HG03571 (cell line): ENCODE results near the gene DPH1.
"Not testable (repeated sequence)": the region's sequence is repeated elsewhere in the genome, so short reads cannot be mapped to it uniquely, and the experiment has no call there.

Source experiments
- ATAC-seq: cut with Tn5 transposase; IDR thresholded peaks from one replicate; pipeline ENCODE4 v1.9.1; 2021; ENCODE audit not compliant: unreplicated experiment

Gene DPH1

DNA sequence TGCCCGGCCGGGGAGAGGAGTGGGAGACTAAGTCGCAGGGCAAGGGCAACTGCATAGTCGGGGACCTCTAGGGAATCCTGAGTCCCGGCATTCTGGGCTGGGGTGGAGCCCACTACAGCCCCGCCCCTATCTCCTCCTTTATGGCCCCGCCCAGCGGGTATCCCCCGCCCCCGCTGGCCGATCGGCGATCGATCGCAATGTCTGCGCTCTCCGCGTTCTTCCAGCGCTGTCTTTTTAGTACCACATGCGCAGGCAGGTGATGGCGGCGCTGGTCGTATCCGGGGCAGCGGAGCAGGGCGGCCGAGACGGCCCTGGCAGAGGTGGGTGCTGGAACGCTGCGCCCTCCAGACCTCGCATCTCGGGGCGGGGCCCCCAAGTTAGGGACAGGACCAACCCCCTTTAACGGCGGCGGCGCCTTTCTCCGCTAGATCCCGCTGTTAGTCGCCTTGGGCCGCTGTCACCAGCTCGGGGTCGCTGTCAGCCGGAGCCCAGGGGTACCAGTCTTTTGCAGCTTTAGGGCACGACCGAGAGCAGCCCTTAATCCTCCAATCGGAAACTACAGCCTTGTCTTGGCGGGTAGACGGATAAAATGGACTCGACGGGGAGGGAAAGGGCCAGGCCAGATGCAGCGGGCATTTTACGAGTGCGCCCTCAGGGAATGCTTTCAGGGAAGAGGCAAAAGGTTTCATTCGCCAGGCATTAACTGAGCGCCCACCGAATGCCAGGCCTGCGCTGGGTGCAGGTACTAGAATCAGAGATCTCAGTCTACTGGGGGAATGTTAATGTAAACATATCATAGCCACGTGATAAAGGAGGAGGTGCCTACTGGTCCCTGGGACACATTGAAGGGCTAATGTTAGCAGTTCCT, at the start of gene DPH1:
TSS of gene DPH1 (plus strand) at position 243 of the 868 bp plus-strand sequence. CDS start at position 260, 17 bp downstream.
- ATAC-seq = peak; percentile 49

DNA sequence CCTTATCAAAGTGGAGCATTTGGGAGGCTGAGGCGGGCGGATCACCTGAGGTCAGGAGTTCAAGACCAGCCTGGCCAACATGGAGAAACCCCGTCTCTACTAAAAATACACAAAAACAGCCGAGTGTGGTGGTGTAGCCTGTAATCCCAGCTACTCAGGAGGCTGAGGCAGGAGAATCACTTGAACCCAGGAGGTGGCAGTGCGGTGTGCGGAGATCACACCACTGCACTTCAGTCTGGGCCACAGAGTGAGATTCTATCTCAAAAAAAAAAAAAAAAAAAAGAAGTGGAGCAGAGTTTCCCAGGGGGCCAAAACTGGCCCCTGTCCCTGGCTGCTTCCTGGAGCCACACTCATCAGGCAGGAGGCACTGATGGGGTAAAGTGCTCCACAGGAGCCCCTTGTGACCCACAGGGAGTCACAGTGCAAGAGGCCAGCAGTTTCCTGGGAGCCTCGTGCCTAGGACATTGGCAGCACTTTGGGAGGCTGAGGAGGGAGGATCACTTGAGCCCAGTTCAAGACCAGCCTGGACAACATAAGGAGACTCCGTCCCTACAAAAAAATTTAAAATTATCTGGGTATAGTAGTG, 49.2 kb upstream of the DPH1 start:
- no peak for ATAC-seq

DNA sequence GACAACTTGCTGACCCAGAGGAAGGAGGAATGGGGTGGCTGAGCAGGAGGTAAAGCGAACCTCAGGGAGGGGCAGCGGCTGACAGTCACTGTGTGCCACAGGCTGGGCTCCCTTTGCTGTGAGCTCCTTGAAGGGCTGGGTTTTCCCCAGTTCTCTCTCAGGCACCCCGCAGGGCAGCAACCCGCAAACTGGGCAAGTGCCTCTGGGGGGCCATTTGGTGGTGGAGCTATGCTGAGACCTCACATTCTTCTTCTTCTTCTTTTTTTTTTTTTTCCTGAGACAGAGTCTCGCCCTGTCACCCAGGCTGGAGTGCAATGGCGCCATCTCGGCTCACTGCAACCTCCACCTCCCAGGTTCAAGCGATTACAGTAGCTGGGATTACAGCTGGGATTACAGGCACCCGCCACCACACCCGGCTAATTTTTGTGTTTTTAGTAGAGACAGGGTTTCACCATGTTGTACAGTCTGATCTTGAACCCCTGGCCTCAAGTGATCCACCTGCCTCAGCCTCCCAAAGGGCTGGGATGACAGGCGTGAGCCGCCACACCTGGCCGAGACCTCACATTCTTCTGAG, 47.1 kb upstream of the DPH1 start:
- ATAC-seq = not testable (repeated sequence)

DNA sequence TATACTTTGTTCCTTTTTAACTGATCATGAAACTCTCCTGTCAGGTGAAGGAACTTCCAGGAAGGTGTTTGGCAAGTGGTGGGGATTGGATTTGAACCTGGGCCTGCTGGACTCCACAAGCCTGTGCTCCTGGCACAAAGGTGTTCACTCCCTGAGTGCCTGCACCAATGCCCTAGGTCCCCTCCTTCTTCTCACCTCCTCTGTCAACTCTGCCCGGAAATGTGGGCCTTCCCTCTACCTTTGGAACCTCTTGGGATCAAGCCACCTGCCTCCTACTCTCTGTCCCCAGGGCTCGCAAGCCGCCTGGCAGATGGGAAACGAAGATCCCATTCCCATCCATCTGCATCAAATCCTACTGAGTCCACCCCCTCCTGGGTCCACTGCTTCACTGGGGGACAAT, 44.9 kb upstream of the DPH1 start:
- no peak for ATAC-seq

DNA sequence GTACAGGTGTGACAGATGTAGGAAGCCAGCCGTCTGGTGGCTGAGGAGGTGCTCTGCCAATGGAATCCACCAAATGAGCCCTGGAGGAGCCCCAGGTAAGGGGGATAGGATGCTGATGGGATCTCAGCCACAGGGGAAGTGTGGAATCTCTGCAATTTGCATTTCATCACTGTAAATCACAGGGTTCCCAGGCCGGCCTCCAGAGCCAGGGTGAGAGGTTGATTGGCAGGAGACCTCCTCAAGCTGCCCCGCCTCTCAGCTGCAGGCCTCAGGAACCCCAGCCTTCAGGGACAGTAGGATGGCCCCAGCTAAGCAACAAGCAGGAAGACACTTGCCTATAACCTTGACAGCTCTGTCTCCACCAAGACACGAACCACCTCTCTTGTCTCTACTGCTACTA, 44.3 kb upstream of the DPH1 start:
- no peak for ATAC-seq

DNA sequence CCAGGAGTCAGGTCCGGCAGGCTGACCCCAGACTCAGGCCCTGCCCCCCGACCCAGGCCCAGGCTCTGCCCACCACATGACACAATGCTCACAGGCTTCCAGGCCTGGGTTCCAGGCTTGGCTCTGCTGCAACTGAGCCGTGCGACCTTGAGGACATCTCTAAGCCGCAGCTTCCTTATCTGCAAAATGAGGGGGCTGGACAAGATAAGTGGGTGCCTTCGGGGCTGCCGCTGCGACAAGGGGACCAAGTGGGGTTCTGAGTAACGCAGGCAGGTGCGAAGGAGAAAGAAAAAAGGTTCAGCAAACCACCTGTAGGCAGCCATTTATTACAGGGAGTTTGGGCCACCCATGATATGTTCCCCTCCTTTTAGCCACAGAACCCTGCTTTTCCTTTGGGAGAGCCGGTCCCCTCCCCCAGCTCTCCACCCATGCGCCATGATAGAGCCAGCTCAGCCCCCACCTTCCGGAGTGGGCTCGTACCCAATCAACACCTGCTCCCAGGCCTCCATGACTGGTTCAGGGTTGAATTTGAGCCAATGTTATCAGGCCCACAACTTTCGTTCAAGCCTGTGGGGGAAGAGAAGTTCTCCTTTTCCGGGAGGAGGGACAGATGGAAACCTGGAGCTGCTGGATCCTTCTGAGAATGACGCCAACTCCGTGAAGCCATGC, 43.0 kb upstream of the DPH1 start:
- no peak for ATAC-seq

DNA sequence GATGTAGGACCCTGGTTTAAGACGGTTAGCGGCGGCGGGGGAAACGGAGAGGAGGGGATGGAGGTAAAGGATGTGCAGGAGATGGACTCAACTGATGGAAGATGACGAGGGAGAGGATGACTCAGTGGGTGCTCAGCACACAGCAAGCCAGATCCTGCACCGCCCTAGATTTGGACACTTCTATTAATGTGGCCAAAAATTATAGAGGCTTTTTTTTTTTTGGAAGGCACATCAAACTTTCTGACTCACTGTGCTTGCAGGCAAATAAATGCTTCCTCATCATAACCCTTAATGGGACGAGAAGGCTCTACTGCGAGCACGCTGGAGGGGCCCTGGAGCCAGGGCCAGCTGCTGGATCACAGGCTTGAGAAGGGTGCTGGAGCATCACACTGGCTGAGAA, 40.8 kb upstream of the DPH1 start:
- ATAC-seq = no peak

DNA sequence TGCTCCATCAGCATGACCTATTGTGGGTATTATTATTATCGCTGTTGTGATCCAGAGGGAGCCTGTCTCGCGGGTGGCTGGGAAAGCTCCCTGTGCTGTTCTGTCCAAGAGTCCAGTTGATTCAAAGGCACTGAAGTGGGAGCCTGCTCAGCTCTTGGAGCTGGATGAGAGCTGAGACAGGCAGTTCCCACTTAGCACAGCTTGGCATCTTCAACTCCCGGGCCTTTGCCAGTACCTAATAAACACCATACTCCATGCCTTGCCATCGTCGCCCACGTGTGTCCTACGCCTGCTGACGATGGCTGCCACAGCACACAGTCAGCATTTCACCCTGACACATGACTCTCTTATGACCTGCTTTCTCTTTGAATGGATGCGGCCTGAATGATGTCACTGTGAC, 37.4 kb upstream of the DPH1 start:
- ATAC-seq = no peak

DNA sequence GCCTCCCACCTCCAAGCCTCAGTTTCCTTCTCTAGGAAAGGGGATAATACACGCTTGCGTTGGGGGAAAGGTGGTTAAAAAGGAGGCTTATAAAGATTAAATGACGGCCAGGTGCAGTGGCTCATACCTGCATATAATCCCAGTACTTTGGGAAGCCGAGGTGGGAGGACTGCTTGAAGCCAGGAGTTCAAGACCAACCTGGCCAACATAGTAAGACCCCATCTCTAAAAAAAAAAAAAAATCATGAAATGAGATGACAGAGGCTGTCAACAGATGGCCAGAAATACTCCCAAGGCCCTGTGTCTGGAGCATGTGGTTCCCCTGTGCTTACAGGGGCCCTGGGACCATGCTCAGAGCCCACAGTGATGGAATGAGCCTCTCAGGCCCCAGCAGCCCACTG, 35.2 kb upstream of the DPH1 start:
- no peak for ATAC-seq

DNA sequence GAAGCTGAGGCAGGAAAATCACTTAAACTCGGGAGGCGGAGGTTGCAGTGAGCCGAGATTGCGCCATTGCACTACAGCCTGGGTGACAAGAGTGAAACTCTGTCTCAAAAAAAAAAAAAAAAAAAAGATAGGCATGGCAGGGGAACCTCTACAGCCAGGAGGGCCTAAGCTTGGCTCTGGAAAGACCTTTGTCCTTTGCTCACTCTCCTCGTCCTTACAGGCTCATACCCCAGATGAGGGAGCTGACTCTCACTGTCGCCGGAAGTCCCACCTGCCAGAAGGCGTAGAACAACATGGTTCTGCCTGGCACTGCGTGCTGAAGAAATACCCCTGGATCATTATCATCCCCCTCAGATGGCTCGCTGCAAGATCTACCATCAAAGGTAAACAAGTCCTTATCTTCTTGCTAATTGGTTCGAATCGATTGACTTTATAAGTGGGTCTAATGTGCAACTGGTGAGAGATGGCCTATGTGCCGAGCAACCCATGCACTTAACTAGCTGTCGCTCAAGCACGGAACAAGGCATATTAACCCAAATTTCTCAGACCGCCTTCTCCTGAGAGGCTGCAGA, 34.5 kb upstream of the DPH1 start:
- no peak for ATAC-seq

DNA sequence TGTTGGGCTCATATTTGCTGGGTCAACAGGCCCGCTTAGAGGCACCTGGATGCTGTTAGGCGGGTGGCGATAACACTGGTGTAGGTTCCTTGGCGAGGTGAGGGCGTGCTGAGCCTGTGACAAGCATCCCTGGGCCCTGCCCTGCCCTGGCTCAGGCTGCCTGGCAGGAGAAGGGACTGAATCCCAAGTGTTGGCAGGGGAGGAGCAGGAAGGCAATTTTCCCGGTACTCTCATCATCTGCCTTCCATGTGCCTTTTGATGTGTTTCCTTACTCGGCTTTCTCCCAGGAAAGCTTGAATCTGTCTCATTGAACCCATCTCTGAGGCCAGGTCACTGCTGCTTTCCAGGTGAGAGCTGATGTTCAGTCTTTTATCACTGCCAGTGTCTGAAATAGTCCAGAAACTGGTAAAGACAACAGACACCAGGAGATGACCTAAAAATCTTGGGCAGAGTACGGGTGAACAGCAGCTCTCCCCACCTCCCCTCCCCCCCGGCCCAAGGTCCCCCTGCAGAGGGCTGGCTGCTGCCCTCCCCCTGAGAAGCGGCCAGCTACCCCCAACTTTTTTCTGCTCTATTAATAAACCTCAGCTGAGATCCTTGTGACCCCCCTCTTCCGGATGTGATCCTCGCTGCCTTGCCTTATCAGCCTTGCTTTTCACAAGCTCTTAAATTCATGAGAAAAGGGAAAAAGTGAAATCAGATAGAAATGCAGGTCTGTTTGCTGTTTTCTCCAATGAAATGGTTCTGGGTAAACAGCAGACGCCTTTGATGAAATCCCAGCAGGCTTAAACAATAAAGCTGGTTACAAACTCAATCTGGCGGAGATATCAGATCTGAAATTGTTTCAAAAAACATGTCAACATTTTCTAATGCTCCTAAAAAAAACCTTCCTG, 33.8 kb upstream of the DPH1 start:
- ATAC-seq = no peak

DNA sequence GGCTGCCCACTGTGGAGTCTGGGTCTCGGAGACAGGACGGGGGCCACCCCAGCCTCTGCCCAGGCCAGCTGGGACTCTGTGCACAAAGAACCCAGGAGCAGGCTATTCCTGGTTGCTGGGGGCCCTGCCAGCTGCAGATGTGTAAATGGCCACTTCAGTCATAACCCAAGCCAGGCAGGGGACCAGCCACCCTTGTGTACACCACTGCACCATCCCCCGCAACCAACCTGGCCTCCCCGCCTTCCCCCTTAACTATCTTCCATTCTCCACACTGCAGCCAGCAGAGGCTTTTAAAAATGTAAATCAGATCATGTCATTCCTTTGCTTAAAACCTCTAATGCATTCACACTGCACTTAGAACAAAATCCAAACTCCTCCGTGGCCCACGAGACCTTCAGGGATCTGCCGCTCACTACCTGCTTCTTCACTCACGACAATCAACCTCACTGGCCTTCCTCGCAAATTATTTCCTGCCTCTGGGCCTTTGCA, 33.1 kb upstream of the DPH1 start:
- ATAC-seq = no peak

DNA sequence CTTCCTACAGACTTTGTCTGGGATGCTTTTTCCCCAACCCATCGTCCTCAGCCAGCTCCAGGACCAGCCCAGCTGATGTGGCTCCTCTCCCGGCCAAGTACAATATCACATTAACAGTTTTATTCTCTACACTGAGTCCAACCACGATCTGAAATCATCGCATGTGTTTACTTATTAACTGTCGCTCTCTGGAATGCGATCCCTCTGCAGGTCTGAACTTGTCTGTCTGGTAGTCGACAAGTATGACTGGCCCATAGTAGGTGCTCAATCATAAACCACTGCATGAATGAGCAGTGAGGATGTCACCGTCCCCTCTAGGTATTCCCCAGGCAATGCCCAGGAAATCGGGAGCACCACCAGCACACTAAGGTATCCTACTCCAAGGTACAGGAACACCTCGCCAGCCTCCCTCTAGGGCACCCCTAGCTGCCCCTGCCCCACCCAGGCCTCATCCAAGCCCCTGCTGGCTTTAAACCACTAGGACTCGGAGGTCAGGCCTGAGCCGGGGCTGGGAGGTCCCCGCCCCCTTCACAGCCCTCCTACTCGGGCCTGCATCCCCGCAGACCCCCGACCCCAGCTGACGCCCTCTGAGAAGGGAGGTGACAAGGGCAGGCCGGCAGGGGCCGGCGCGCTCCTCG, 32.5 kb upstream of the DPH1 start:
- no peak for ATAC-seq

DNA sequence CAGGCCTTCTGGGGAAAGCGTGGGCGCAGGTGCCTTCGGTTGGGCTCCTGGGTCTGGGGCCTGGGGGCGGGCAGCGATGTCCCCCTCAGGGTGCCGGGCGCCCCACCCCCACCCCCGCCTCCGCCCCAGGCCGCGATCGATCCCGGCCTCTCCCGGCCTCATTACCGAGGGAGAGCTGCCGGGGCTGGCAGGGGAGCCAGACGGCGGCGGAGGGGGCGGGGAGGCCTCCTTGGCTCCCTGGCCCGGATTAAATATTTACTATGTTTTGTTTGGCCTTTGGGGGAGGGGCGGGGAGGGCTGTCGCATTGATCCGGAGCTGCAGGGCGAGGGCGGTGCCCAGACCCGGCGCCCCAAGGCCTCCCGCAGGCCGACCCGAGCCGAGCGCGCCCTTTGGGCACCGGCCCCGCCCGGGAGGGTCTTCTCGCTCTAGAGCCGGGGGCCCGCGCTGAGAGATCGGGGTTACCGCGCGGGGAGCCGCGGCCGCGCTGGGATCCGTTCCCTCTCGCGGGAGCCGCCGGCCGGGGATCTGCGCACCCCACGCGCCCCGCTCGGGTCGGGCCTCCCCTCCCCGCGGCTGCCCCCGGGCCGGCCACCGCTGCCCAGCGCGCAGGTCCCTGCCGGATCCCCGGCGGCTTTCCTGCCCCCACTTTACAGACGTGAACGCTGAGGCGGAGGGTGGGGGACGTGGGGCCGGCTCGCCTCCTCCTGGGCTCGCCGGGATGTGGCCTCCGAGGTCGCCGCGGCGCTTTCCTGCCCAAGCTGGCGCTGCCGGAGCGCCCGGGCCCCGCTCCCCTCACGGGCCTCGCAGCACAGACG, 31.8 kb upstream of the DPH1 start:
- ATAC-seq = no peak

DNA sequence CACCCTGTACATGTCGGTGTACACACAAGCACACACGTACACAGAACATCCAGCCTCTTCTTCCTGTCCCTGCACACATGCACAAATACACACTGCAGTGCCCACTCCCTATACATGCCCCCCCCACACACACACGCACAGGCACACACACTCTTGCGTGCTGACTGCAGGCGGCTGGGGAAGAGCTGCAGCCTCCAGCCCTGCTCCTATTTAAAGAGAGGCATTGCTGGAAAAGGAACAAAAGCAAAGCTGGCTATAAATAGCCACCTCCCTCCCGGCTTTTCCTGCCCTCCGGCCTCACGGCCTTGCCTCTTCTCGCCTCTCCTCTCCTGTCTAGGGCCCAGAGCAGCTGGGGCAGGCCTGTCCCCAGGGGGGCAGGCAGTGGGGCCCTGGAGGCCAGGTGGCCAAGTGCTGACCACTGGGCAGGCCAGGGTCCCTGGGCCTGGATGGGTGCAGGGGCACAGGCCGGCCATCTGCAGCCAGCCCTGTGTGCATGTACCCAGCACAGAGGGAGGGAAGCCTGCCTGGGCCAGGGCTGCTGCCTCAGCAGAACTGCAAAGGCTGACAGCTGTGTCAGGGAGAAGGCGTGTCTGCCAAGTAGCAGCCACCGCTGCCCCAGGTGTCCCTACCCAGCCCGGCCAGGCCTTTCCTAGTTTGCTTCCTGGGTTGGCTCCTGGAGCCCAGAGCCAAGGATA, 30.2 kb upstream of the DPH1 start:
- ATAC-seq = no peak

DNA sequence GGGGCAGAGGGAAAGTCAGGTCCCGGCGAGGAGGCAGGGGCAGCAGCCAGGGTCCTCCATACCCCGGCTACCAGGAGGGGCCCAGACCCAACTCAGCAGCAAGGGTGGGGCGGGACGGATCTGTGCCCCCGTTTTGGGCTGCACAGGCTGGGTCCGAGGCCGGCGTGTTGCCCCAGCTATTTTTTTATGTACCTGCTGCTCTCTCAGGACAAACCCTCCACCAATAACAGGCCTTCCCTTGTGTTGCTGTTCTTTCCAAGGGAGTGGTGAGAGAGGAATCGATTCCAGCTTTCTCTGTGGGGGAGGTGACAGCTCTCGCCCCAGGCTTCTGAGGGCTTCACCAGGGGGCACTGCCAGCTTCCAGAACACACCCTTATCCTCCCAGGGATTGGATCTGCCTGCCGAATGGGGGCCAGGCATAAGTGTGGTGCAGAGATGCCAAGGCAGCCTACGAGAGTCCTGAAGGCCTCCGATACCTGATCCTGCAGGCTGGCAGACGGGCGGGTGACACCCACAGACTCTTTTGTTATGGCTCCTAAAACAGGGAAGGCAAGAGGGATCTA, 27.1 kb upstream of the DPH1 start:
- no peak for ATAC-seq

DNA sequence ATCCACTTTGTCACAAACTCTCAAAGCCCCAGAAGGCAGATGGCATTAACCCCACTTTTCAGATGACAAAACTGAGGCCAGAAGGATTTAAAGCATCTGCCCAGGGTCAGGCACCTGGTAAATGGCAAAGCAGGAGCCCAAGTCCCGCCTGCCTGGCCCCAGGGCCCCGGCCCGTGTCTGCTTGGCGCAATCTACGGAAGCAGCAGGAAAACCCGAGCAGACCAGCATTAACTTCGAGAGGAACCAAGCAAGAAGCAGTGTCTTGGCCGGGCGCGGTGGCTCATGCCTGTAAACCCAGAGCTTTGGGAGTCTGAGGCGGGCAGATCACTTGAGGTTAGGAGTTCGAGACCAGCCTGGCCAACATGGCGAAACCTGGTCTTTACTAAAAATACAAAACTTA, 26.4 kb upstream of the DPH1 start:
- no peak for ATAC-seq

DNA sequence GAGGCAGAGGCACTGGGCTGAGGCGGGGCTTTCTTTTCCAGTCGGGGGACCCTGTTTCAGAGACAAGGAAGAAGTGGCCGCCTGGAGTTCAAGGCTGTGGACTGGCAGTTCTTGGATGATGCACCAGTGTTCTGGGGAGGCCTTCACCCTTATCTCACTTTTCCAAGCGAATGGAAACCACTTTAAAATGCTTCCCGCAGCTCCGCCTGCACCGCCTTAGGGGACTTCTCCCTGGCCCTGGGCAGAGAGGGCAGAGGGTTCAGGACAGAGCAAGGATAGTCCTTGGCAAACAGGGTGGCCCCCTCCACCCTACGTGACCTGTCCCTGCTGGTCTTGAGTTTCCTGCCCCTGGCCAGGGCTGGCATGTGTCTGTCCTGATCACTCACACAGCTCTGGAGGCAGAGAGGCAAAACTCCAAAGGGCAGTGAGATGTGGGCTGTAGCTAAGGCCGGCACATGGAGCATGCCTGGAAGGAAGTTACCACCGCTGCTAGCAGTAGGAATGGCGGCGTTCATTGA, 25.5 kb upstream of the DPH1 start:
- ATAC-seq = no peak
